T47D (cell line): ENCODE data around the gene TMEM258.
A peak's percentile ranks its signal among the peaks of the same experiment; 100 is the strongest.

Source experiments
- DNase-seq, 2 experiments: peaks; one replicate each; pipeline versions ENCODE4 v3.0.0 to v3.0.0-alpha.2; 2011 to 2012; ENCODE audit warnings: low read depth in 1 of 2, low spot score in 1 of 2
- JUND ChIP-seq: IDR thresholded peaks from 2 replicates; pipeline ENCODE4 v1.6.1; 2012; ENCODE audit warnings: low read depth
- in situ Hi-C: cut with HindIII; loops from 2 replicates; pipeline ENCODE4 v1.10.0; 2016; ENCODE audit warnings: low sequenced_read_pairs, low pct_unique_long_range_greater_than_20kb

The TMEM258 gene

DNA sequence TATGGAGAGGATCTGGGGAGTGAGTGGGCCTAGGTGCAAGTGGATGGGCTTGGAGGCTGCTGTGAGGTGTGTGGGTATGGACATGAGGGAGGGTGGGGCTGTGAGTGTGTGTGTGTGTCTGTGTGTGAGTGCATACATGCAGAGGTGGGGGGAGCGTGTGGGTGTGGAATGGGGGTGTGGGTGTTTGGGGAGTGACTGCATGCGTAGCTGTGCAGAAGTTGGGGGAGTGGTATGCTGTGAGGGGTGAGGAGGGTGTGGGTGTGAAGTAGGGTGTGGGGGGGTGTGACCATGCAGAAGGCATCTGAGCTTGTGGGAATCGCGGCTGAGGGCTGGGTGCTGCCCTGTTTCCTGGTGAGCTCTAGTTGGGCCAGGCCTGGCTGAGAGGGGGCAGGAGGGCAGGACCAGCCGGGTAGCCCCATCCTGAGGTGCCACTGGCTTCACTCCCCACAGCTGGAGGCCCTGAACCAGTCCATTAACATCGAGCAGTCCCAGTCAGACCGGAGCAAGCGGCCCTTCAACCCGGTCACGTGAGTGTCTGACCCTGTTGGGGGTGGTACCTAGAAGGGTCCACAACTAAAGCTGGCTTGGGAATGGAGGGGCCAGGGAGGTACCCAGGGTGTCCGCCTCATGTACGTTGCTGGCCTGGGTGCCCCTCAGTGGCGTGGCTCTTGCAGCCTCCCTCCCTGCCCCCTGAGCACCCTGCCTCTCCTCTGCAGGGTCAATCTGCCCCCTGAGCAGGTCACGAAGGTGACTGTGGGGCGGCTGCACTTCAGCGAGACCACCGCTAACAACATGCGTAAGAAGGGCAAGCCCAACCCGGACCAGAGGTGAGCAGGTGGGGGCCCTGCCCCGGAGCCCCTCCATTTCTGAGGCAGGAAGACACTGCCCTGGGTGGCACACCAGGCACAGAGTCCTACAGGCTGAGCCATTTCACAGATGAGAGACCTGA lies 16.5 kb downstream of the TMEM258 start:
- no peak for DNase-seq
- in situ Hi-C loops = no loop called here
- TF ChIP-seq JUND = no peak

DNA sequence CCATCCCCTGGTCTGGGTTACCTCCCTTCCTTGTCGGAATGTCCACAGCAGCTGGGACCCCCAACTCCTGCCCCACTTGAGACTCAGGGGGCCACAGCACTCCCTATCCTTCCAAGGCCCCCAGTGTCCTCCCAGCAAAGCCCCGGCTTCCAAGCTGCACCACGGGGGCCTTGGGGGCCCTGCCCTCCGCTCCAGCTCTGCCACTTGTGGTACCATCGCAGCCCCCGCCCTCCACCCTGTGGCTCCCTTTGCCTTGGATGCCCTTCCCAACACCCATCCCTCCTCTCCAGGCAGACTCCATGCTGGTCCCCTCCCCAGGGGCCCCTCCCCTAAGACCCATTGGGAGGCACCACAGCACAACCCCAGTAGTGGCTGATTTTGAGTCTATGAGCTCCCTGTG lies 17.3 kb downstream of the TMEM258 start:
- DNase-seq = no peak
- in situ Hi-C loops = no loop called here
- no peak for TF ChIP-seq JUND

DNA sequence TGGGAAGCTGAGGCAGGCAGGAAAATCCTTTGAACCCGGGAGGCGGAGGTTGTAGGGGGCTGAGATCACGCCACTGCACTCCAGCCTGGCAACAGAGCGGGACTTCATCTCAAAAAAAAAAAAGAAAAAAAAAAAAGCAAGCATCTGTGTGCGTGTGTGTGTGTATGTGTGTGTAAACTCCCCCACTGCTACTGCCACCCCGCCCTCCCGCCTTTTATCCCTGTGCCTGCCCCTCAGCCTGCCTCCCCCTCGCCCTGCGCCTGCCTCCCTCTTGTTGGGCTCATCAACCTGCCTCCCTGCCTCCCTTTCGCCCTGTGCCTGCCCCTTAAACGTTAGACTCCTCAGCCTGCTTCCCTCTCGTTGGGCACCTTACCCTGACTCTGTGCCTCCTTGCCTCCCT lies 18.0 kb downstream of the TMEM258 start:
- in situ Hi-C loops = no loop called here
- DNase-seq = no peak
- no peak for TF ChIP-seq JUND

DNA sequence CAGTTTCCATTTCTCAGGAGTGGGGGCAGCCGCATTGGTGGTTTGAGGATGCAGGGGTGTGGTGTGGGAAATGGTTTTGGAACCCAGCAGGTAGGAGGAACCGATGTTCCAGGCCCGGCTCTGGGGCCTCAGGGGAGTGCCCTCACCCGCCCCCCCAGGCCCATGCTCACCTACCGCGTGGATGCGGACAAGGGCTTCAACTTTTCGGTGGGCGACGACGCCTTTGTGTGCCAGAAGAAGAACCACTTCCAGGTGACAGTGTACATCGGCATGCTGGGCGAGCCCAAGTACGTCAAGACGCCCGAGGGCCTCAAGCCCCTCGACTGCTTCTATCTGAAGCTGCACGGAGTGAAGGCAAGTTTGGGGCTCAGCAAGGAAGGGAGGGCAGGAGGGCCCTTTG lies 18.6 kb downstream of the TMEM258 start:
- in situ Hi-C loops = no loop called here
- TF ChIP-seq JUND = no peak
- no peak for DNase-seq

DNA sequence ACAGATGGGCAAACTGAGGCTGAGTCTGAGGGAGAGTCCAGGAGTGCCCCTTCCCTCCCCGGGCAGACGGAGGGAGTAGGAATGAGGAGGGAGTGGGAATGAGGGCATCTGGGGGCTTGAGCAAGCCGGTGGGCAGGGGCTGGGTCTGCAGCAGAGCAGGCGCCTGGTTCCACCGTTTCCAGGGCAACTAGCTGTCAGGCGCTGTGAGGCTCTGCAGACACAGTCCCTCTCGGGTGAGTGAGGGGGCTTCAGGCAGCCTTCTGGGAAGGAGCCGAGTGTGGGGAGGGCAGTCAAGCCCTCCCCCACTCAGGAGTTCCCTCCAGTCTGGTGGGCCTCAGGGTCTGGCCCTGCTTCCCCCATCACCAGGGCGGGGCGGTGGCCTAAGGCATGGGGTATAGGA lies 19.0 kb downstream of the TMEM258 start:
- DNase-seq = no peak
- no peak for TF ChIP-seq JUND
- in situ Hi-C loops = no loop called here

DNA sequence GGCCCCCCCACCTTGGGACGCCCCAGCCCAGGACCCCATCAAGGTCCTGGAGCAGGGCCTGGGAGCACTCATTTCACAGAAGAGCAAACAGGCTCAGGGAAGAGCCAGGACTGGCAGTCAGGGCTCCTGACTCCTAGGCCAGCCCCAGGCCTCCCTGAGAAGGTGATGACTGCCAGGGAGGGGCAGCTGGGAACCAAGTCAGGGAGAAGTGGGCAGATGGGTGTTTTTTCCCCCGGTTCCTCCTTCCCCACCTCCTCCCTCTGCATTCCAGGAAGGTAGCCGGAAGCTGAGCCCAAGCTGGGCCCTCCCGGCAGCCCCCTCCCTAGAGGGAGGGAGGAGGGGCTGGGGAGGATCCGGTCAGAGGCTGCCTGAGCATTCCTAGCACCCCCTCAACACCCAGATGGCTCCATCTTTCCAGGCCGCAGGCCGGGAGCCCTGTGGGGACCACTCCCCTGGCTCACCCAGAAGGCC lies 20.4 kb downstream of the TMEM258 start:
- TF ChIP-seq JUND = no peak

DNA sequence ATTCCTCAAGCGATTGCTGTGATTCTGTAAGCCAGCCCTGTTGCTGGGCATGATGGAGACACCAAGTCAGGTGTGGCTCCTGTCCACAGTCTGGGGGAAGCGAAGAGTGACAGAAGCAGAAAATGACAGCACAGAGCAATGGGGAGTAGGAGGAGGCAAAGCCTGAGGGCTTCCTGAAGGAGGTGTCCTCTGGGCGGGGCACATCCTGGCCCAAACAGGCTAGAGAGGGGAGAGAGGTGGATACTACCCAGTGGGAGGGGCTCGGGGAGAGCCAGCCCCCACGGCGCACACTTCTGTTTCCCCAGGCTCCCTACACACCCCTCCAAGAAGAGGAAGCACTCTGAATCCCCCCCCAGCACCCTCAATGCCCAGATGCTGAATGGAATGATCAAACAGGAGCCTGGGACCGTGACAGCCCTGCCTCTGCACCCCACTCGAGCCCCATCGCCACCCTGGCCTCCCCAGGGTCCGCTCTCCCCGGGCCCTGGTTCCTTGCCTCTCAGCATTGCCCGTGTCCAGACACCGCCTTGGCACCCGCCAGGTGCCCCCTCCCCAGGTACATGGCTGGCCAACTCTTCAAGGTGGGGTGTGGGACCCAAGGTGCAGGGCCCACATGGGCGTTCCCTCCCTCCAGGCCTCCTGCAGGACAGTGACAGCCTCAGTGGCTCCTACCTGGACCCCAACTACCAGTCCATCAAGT lies 21.1 kb downstream of the TMEM258 start:
- no peak for DNase-seq
- TF ChIP-seq JUND = no peak
- in situ Hi-C loops = no loop called here

More for the DNA sequence above, 20.4 kb downstream of the TMEM258 start:
- in situ Hi-C loops = no loop called here
- DNase-seq = no peak

DNA sequence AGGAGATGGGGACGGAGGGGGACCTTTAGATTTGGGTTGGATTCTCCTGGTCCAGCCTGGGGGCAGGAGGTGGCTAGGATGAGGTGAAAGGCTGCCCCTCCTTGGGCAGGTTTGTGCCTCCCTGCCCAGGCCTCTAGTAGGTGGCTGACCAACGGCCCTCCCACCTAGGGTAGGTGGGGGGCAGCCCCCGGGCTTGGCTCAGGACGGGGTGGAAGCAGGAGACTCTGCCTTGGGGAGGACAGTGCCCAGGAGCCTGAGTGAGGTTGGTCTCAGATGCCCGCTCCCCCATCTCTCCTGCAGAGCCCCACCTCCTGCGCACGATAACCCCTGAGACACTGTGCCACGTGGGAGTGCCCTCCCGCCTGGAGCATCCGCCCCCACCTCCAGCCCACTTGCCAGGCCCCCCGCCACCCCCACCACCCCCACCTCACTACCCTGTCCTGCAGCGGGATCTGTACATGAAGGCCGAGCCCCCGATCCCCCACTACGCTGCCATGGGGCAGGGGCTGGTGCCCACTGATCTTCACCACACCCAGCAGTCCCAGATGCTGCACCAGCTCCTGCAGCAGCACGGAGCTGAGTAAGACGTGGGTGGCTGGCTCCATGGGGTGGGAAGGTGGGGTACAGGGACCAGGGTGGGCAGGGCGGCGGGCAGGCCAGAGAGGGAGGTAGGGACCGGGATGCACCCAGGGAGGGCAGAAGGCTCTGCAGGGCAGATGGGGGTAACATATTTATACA lies 22.3 kb downstream of the TMEM258 start:
- TF ChIP-seq JUND = no peak
- no peak for DNase-seq
- in situ Hi-C loops = no loop called here

DNA sequence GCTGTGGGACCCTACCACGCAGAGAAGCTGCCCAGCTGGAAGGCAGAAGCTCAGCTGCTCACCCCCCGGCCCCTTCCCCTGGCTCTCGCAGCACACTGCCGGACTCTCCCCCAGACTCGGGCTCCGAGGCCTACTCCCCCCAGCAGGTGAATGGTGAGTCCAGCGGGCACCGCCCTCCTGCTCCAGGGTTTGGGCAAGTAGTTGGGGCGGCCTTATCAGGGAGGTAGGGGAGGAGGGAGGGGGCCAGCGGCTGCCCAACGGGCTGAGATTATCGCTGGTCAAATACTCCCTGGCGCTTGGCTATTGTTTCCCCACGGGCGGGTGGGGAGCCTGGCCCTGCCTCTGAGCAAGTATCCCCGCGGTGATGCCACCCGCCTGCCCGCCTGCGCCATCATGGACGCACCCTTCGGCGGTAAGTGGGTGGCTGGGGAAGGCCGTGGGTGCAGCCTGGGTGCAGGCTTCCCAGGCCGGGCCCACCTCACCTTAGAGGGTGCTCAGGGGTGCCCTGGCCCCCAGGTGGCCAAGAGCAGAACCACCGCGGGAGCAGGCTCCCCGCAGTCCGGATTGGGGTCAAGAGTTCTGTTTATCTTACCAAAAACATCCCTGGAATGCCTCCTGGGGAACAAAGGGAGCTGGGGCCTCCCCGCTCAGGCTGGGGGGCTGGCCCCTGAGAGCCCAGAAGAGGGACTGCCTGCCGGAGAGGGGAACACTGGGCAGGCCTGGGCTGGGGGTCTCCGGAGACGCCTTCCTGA lies 23.1 kb downstream of the TMEM258 start:
- in situ Hi-C loops = no loop called here
- DNase-seq = peak in 1 of 2 experiments; percentile 36
- TF ChIP-seq JUND = no peak

DNA sequence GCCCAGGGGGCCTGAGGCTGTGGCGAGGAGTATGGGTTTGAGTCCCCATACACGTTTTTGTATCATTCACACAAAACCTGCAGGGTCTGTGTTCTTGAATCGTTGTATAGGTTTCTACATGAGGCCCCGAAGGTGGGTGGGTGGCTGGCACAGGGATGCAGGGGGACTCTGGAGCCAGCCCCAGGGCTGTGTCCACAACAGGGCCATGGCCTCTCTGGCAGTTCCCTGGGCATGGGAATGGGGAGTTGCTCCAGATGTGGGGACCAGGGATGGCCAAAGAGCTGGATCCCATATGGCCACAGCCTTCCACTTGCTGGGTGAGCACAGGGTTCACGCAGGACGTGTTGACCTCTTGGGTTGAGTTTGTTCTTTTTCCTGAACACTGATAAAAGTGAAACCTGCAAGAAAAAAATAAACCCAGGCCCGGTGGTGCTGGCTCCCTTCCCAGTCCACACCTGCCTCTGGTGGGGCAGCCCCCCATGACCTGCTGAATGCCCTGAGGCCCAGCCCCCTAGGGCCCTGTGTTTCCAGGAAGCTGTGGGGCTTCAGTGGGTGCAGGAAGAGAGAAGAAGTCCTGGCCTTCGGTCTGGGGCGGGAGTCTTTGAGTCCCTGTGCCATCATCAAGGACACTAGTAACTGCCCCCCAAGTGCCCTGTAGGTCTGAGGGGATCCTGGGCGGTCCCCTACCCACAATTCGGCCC lies 23.9 kb downstream of the TMEM258 start:
- in situ Hi-C loops = no loop called here
- TF ChIP-seq JUND = no peak
- DNase-seq = no peak

DNA sequence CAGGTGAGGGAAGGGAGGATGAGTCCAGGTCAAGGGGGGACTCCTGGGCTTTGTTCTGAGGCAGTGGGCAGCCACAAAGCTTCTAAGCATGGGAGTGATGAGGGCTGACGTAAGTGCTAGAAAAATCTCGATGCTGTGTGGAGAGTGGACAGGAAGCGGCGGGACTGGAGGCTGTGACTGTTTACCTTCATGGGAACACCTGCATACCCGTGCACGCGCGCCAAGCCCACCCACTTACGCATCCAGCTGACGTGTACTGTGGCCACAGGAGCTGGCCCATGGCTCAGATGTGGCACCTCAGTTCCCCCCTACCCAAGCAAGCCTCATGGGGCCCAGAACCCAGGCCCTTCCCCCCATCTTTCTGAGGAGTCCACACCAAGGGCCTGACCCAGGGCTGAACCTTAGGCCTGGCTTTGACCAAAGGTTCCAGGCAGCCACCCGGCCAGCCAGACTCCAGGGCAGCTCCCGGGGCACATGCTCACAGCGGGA lies 26.0 kb downstream of the TMEM258 start:
- no peak for DNase-seq
- in situ Hi-C loops = no loop called here
- TF ChIP-seq JUND = no peak
